NCI-H1092 treated with DMSO at 0.1 percent for 48 hours (cell line): ENCODE measurements around the gene DYNC1H1.

Source experiments
- DNase-seq: peaks from one replicate; lab custom pipeline; 2025; lab: John Stamatoyannopoulos, UW

DYNC1H1 gene

GRCh38 chr14:102089621-102090343 lies 125.4 kb downstream of the DYNC1H1 start:
- no peak for DNase-seq

- DNase-seq, result no peak
These were observed 126.3 kb downstream of the DYNC1H1 start for GRCh38 chr14:102090713-102091112.

- no peak for DNase-seq
These were observed 128.4 kb downstream of the DYNC1H1 start for GRCh38 chr14:102092806-102093205.

- no peak for DNase-seq
These were observed 129.7 kb downstream of the DYNC1H1 start for GRCh38 chr14:102094101-102094500.

DNA sequence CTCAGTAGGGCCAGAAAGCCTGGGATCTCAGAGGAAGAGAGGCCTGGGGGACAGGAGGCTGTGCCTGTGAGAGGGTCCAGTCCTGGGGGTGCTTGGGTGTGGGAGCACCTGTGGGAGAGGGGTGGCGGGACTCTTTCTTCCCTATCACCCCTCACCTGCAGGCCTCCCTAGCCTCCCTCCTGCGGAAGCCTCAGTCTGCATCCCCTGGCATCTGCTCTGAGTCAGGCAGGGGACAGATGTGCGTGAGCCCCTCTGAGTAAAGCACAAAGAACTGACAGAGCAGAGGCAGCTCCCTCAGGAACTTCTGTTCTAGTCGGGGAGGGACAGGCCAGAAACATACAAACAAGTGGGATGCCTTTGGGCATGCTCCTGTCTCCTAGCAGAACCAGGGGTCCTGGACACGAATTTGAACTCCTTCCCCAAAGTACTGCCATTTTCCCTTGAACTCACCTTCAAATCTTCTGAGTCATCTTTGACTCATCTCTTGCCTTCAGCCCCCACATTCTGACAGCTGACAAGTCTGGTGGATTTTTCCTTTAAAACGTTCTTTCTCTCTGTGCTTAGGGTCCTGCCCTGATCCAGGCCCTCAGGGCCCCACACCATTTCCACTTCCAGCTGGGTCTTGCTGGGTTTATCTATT lies 131.0 kb downstream of the DYNC1H1 start:
- DNase-seq, result no peak

DNA sequence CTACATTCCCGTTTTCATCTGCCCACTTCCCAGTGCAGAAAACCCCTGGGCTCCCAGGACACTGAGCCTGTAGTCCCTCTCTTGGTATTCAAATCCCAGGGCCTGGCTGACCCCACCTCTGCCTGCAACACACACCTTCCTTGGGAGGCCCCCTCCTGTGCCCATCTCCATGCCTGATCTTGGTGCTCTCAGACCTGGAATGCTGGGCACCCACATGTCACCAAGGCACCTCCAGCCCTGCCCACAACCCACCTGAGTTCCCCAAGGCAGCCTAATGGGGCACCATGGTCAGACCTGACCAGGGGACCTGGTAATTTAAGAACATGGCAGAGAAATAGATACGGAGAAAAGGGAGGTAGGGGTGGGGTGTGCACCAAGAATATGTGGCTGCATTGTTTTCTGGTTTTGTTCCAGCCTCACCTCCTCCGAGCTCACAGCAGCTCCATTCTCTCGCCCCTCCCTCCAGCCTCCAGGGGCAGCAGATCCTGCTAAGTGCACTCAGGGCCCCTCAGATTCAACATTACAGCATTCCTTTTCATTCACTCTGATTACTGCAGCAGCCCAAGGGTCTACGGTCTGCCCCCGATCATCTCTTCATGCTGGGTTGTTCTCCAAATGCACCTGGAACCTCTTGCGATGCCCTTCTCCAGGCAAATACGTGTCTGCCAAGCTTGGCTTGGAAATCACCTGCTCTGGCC lies 131.6 kb downstream of the DYNC1H1 start:
- no peak for DNase-seq

DNA sequence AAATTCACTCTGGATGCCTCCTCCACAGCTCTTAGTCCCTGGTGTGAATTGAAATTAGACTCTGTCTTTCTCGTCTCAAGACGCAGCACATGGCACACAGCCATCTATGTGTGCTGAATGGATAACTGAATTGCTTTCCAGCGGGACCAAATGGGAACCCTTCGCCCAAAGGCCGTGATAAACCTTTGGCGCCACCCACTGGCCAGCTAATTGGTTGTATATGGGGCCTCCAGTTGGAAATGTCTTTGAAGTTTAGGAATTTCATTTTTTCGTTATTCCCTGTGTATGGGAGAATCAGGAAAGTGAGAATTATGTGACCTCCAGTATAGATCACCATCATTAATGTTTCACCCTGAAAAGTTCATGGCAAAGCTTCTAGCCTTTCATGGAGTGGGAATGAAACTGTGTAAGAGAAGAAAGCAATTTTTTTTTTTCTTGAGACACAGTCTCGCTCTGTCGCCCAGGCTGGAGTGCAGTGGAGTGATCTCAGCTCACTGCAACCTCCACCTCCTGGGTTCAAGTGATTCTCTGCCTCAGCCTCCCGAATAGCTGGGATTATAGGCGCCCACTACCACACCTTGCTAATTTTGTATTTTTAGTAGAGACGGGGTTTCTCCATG lies 132.3 kb downstream of the DYNC1H1 start:
- DNase-seq, result peak; percentile 67

DNA sequence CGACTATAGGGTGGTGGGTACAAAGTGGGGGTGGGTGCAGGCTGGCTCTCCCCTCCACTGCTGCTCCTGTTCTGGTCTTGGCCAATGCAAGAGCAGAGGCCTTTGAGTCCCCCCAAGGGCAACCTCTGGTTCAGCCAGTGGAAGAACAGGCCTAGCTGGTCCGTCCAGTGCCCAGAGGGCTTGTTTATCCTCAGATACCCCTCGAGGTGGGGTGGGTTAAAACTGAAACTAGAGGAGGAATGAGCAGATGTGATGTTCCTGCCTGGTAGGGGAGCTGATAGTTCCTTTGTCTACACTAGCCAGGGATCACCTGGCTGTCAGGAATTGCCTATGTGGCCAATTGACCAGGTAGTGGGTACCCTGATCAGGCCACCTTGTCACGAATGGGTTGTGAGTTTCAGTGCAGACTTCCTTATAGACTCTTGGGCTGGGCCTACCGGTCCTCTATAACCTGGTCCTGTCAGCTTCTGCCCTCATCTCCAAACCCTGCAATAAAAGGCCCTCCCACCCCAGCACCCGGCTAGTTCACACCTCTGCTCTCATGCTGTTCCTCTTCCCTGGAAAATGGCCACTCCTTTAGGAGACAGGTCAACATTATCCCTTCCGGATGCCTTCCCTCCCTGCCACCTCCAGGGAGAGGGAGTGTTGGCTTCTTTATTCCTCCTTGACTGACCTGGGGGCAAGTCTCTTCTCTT lies 133.2 kb downstream of the DYNC1H1 start:
- DNase-seq, result no peak

DNA sequence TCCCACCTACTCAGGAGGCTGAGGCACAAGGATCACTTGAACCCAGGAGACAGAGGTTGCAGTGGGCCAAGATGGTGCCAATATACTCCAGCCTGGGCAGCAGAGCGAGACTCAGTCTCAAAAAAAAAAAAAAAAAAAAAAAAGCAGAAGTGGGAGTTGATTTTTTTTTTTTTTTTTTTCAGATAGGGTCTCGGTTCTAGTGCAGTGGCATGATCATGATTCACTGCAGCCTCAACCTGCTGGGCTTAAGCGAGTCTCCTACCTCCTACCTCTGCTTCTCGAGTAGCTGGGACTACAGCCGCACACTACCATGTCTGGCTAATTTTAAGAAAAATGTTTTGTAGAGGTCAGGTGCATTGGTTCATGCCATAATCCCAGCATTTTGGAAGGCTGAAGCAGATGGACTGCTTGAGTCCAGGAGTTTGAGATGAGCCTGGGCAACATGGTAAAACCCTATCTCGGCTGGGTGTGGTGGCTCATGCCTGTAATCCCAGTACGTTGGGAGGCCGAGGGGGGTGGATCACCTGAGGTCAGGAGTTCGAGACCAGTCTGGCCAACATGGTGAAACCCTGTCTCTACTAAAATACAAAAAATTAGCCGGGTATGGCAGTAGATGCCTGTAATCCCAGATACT lies 138.8 kb downstream of the DYNC1H1 start:
- no peak for DNase-seq

GRCh38 chr14:102105369-102105768 lies 141.0 kb downstream of the DYNC1H1 start:
- no peak for DNase-seq
